H1 (cell line): ENCODE results near the gene BSG. TPM values are rescaled to one million over a fixed set of nuclear protein-coding genes. Genes with fewer than 3 reads are reported as not detected.

ENCODE experiments used
- ATF2 ChIP-seq: IDR thresholded peaks from 2 replicates; pipeline ENCODE4 v1.6.1; 2012; ENCODE audit warnings: low read length, inconsistent platforms
- CHD7 ChIP-seq: fragments of 300-600 bp; sonication (generic); IDR thresholded peaks from 2 replicates; pipeline ENCODE4 v1.7.1; 2012; ENCODE audit warnings: low read length, moderate library complexity, mild to moderate bottlenecking, inconsistent platforms; ENCODE audit not compliant: insufficient replicate concordance
- CREB1 ChIP-seq: IDR thresholded peaks from 2 replicates; pipeline ENCODE4 v1.6.1; 2012; ENCODE audit warnings: inconsistent platforms
- HDAC2 ChIP-seq, 2 experiments: fragments of 300-600 bp in 1 of 2; sonication (generic) in 1 of 2; IDR thresholded peaks; 2 replicates each; pipeline ENCODE4 v1.6.1; 2011 to 2012; ENCODE audit warnings: low read depth in 2 of 2, low read length in 2 of 2, mild to moderate bottlenecking in 2 of 2, moderate library complexity in 2 of 2, borderline replicate concordance in 1 of 2, inconsistent platforms in 1 of 2
- NANOG ChIP-seq: IDR thresholded peaks from 2 replicates; pipeline ENCODE4 v1.6.1; 2011; ENCODE audit warnings: low read length, low read depth, mild to moderate bottlenecking, inconsistent platforms; ENCODE audit not compliant: insufficient read depth, poor library complexity, severe bottlenecking
- RBBP5 ChIP-seq: IDR thresholded peaks from 2 replicates; pipeline ENCODE4 v1.7.1; 2012; ENCODE audit warnings: low read depth, mild to moderate bottlenecking, inconsistent platforms, low read length, moderate library complexity, borderline replicate concordance
- SIX5 ChIP-seq: IDR thresholded peaks from 2 replicates; pipeline ENCODE4 v1.6.1; 2011; ENCODE audit warnings: mild to moderate bottlenecking, low read depth, low read length
- TCF12 ChIP-seq: IDR thresholded peaks from 2 replicates; pipeline ENCODE4 v1.6.1; 2011; ENCODE audit warnings: low read depth, mild to moderate bottlenecking, low read length
- USF2 ChIP-seq: IDR thresholded peaks from 2 replicates; pipeline ENCODE4 v1.6.1; 2011; ENCODE audit warnings: low read length, improper control_type of control experiment
- polyA plus RNA-seq, 7 experiments: library from polyadenylated mRNA; depleted of rRNA in 3 of 7; stranded (reverse) in 5 of 7; unstranded in 2 of 7; fragments of >200 nt in 5 of 7; fragments of 200-250 nt in 2 of 7; gene quantifications; 1 replicate in 5 of 7; 2 replicates in 1 of 7; 4 replicates in 1 of 7; pipeline versions ENCODE4 v1.2.1 to v1.2.3, GENCODE V29; 2011 to 2013; ENCODE audit warnings: missing spikeins in 2 of 7, mixed read lengths in 2 of 7
- total RNA-seq: library from RNA; stranded (reverse); fragmentation: NEBNext Ultra II Directional; extraction: Animal tissue kit (Norgen Biotek cat#: 25700); gene quantifications from 2 replicates; pipeline ENCODE4 v1.2.1, GENCODE V29; 2021

BSG gene
- total and polyA plus RNA-seq, 2 of the 8 experiments (the other 6 are each of a cell fraction or from before 2014, with no cell fraction given): 726 to 1,055 TPM

GRCh38 chr19:541699-542098 lies 30.7 kb upstream of the BSG start (continued):
- TF ChIP-seq CHD7 (no peak), SIX5 (no peak), RBBP5 (no peak), NANOG (no peak), USF2 (no peak), TCF12 (no peak), CREB1 (no peak), HDAC2 (IDR thresholded peaks at IDR 0.05; ENCODE audit: borderline replicate concordance in 1 of 2, low read depth in 2 of 2, low read length in 2 of 2) (no peak), ATF2 (no peak)
